H1 (cell line): ENCODE results near the gene IGSF9. TPM values are rescaled to one million over a fixed set of nuclear protein-coding genes. Genes with fewer than 3 reads are reported as not detected.

Experiments
- CREB1 ChIP-seq: IDR thresholded peaks from 2 replicates; pipeline ENCODE4 v1.6.1; 2012; ENCODE audit warnings: inconsistent platforms
- JUN ChIP-seq: IDR thresholded peaks from 2 replicates; pipeline ENCODE4 v1.6.1; 2011; ENCODE audit warnings: low read depth, mild to moderate bottlenecking, improper control_type of control experiment, low read length
- TBP ChIP-seq: IDR thresholded peaks from 2 replicates; pipeline ENCODE4 v1.6.1; 2011; ENCODE audit warnings: low read depth, low read length, improper control_type of control experiment
- polyA plus RNA-seq, 7 experiments: library from polyadenylated mRNA; depleted of rRNA in 3 of 7; stranded (reverse) in 5 of 7; unstranded in 2 of 7; fragments of >200 nt in 5 of 7; fragments of 200-250 nt in 2 of 7; gene quantifications; 1 replicate in 5 of 7; 2 replicates in 1 of 7; 4 replicates in 1 of 7; pipeline versions ENCODE4 v1.2.1 to v1.2.3, GENCODE V29; 2011 to 2013; ENCODE audit warnings: missing spikeins in 2 of 7, mixed read lengths in 2 of 7
- total RNA-seq: library from RNA; stranded (reverse); fragmentation: NEBNext Ultra II Directional; extraction: Animal tissue kit (Norgen Biotek cat#: 25700); gene quantifications from 2 replicates; pipeline ENCODE4 v1.2.1, GENCODE V29; 2021

The IGSF9 gene
- total and polyA plus RNA-seq, 2 of the 8 experiments (the other 6 are each of a cell fraction or from before 2014, with no cell fraction given) = 10.9 to 28.1 TPM

DNA sequence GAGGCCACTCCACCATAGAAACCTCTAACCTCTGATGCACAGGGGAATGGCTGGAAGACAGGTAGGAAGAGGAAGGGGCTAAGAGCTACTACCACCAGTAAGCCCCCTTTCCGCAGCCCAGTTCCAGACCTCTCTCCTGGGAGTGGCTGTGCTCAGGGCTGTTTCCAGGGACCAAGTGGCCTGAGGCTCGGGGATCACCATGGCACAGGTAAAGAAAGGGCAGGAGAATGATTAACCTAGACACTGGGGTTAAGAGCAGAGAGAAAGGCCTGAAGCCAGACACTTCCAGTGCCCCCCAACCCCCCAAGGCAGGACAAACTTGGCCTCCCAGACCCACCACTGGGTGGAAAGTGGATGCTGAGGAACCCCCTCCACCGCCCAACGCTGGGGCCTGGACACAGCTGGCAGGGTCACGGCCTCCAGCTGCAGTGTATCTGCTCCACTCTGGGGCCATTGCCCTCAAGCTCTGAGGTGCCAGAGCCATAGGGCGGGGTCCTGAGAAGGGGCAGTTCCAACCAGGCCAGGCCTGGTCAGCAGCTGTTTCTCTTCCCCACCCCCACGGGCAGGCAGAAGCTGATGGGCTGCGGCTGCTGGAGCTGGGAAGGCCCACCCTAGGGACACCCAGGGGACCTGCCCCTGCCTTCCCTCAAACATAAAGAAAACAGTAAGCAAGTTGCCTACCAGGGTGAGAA, 22.8 kb downstream of the IGSF9 start (continued):
- no peak for TF ChIP-seq TBP
- no peak for TF ChIP-seq CREB1
- TF ChIP-seq JUN = no peak
